Measurements from ENCODE around the gene FGF5.

GRCh38 chr4:80225595-80225994, 40.9 kb upstream of the FGF5 start:
- TF ChIP-seq CTCF (conservative IDR thresholded peaks at IDR 0.05), result no peak
- TF ChIP-seq EZH2 (IDR thresholded peaks at IDR 0.05; ENCODE audit: low read depth), result no peak

All from PC-9 (cell line).